GM12891 (cell line): Measurements from ENCODE around the gene LNPEP.

Experiments used
- POLR2A ChIP-seq: IDR thresholded peaks from 2 replicates; pipeline ENCODE4 v1.6.1; 2011; ENCODE audit warnings: low read depth, low read length, control low read depth
- POU2F2 ChIP-seq: IDR thresholded peaks from 2 replicates; pipeline ENCODE4 v1.6.1; 2011; ENCODE audit warnings: low read depth, mild to moderate bottlenecking, control low read depth, low read length, moderate library complexity

DNA sequence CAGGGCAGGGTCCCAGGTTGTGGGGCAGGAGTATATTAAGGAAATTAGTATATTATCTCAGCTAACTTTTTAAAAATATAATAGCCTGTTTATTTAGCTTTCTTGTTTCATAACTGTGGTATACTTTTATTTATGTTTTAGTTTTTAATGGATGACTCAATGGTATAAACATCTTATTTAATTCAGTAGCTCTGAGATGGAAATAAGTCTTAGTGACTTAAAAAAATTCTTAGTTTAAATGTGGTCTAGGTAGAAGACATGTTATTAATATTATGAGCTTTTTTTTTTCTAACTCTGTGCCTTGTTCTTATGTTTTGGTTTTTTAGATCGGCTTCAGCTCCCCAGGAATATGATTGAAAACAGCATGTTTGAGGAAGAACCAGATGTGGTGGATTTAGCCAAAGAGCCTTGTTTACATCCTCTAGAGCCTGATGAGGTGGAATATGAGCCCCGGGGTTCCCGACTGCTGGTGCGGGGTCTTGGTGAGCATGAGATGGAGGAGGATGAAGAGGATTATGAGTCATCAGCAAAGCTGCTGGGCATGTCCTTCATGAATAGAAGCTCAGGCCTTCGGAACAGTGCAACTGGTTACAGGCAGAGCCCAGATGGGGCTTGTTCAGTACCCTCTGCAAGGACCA lies 43.1 kb downstream of the LNPEP start:
- TF ChIP-seq POU2F2 (no peak), POLR2A (no peak)
